Astrocyte of the cerebellum (primary cell): Measurements from ENCODE around the gene CHST15.

Experiments used
- DNase-seq: peaks from one replicate; pipeline ENCODE4 v3.0.0-alpha.2; 2011; ENCODE audit warnings: low read depth
- H3K4me3 ChIP-seq: 2 replicates; pipeline ENCODE4 v1.5.1; 2011; ENCODE audit warnings: mild to moderate bottlenecking, low read depth, low read length, moderate library complexity
- CTCF ChIP-seq: IDR thresholded peaks from 2 replicates; pipeline ENCODE4 v1.5.1; 2012; ENCODE audit warnings: low read length, low read depth, moderate library complexity, mild to moderate bottlenecking; ENCODE audit errors: missing control alignments
- in situ Hi-C: cut with HindIII; loops from 2 replicates; pipeline ENCODE4 v1.10.0; 2017; ENCODE audit warnings: low sequenced_read_pairs

CHST15 gene

GRCh38 chr10:124002391-124003069 is 90.9 kb downstream of the CHST15 start:
- in situ Hi-C loops: no loop called here
- no peak for DNase-seq
- TF ChIP-seq CTCF: no peak
- no peak overlapping the region for H3K4me3 ChIP-seq

GRCh38 chr10:124001391-124002148 is 91.8 kb downstream of the CHST15 start:
- H3K4me3 ChIP-seq: no peak overlapping the region
- no peak for TF ChIP-seq CTCF
- no peak for DNase-seq
- in situ Hi-C loops: no loop called here

- no peak for TF ChIP-seq CTCF
- no peak for DNase-seq
Measured at GRCh38 chr10:124000792-124001201, 92.6 kb downstream of the CHST15 start.

GRCh38 chr10:123999956-124000615 is 93.3 kb downstream of the CHST15 start:
- DNase-seq: no peak
- in situ Hi-C loops: no loop called here
- no peak for TF ChIP-seq CTCF
- H3K4me3 ChIP-seq: no peak overlapping the region

More at GRCh38 chr10:124000792-124001201, 92.6 kb downstream of the CHST15 start:
- in situ Hi-C loops: no loop called here
- no peak overlapping the region for H3K4me3 ChIP-seq

- in situ Hi-C loops: no loop called here
- DNase-seq: no peak
Measured at GRCh38 chr10:123999261-123999660, 94.1 kb downstream of the CHST15 start.

More at GRCh38 chr10:123999261-123999660, 94.1 kb downstream of the CHST15 start:
- H3K4me3 ChIP-seq: no peak overlapping the region
- peak; percentile 16 for TF ChIP-seq CTCF
